ENCODE results near the gene SETD5. TPM values are rescaled to one million over a fixed set of nuclear protein-coding genes. Genes with fewer than 3 reads are reported as not detected.
A peak's percentile ranks its signal among the peaks of the same experiment; 100 is the strongest.

SETD5 gene
- total RNA-seq, 1 experiment from 2014 or later: 18.4 TPM

- Histone ChIP-seq H3K36me3 (peaks cover 66% of the 10 kb centered on the region), H3K27me3 (no peaks in the 10 kb centered on the region), H3K9me3 (no peaks in the 10 kb centered on the region), H3K4me3 (no peak overlapping the region)
- no peak for DNase-seq
These were observed 12.0 kb upstream of the SETD5 start for GRCh38 chr3:9385187-9386077.

DNA sequence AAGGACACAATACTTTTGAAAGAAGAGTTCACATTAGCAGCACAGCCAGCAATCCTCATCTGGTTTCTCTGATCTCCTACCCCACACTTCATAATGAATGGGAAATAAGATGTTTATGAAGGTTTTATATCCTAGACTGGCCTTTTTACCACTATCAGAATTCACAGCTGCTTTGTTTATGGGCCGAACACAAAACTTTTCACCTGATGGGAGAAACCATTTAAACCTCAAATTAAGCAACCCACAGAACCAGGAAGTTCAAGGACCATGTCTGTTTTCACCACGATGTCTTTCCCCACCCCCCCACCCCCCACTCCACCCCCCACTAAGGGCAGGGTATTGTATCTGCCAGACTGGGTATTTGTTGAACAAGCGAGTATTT is 11.3 kb upstream of the SETD5 start:
- peaks cover 70% of the 10 kb centered on the region for H3K36me3 ChIP-seq
- H3K9me3 ChIP-seq: no peaks in the 10 kb centered on the region
- no peak for DNase-seq
- no peak overlapping the region for H3K4me3 ChIP-seq
- no peaks in the 10 kb centered on the region for H3K27me3 ChIP-seq

- peaks cover 72% of the 10 kb centered on the region for H3K36me3 ChIP-seq
- H3K9me3 ChIP-seq: no peaks in the 10 kb centered on the region
- no peak for DNase-seq
- no peaks in the 10 kb centered on the region for H3K27me3 ChIP-seq
- no peak overlapping the region for H3K4me3 ChIP-seq
These were observed 10.7 kb upstream of the SETD5 start for GRCh38 chr3:9386501-9387321.

DNA sequence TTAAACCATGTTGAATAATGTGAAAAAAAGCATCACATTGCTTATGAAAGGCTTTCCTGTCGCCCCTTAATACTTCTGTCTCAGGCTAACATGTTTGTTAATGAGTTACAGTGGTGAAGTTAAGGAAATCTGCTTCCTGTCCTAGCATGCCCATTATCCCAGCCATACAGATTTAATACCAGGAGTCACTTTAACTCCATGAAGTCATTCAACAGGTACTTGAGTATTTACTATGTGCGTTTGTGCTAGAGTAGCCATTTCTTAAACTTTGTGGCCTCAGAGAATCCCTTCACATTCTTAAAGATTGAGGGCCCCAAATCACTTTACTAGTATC is 10.1 kb upstream of the SETD5 start:
- Histone ChIP-seq H3K36me3 (peaks cover 77% of the 10 kb centered on the region), H3K27me3 (no peaks in the 10 kb centered on the region), H3K9me3 (no peaks in the 10 kb centered on the region), H3K4me3 (no peak overlapping the region)
- DNase-seq: no peak

DNA sequence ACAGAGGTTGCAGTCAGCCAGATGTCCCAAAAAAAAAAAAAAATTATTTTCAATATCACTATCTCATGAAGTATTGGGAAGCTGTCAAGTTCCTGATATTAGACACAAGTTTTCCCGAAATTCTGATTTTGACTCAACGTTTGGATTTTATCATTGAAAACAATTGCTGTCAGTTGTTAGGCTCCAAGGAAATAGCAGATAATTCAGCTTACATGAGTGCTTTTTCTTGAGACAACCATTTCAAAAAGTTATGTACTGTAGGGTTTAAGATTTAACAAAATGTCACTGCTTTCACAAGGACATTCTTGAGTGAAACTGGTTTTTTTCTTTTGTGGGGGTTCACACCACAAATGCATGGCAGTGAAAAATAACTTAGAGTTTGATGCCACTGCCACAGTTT is 9.3 kb upstream of the SETD5 start:
- H3K9me3 ChIP-seq: no peaks in the 10 kb centered on the region
- H3K27me3 ChIP-seq: no peaks in the 10 kb centered on the region
- H3K36me3 ChIP-seq: peaks cover 84% of the 10 kb centered on the region
- no peak overlapping the region for H3K4me3 ChIP-seq
- DNase-seq: no peak

GRCh38 chr3:9388562-9389272 is 8.7 kb upstream of the SETD5 start:
- Histone ChIP-seq H3K4me3 (no peak overlapping the region), H3K9me3 (no peaks in the 10 kb centered on the region), H3K27me3 (no peaks in the 10 kb centered on the region), H3K36me3 (peaks cover 88% of the 10 kb centered on the region)
- no peak for DNase-seq

GRCh38 chr3:9390265-9390888 is 7.0 kb upstream of the SETD5 start:
- H3K9me3 ChIP-seq: no peaks in the 10 kb centered on the region
- peaks cover 87% of the 10 kb centered on the region for H3K36me3 ChIP-seq
- no peak for DNase-seq
- no peak overlapping the region for H3K4me3 ChIP-seq
- H3K27me3 ChIP-seq: no peaks in the 10 kb centered on the region

DNA sequence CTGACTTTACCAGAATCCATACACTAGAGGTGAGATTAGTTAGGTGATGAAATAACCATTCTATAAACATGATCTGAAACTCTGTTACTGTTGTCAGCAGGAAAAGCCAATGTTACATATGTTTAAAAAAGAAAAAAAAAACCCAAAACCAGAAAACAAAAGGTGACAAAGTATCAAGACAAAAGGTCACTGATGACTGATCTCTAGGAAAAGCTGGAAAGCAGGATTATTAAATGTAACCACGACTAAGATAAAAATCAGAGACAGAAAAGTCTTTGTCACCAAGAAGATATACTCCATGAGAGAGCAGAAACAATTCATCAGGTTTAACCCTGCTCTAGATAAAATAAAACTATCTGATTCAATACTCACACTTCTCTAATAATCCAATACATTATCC is 5.4 kb upstream of the SETD5 start:
- Histone ChIP-seq H3K9me3 (no peaks in the 10 kb centered on the region), H3K36me3 (peaks cover 78% of the 10 kb centered on the region)
- no peak for DNase-seq

GRCh38 chr3:9395570-9396300 is 1.7 kb upstream of the SETD5 start:
- peak overlapping the region; percentile 68 for H3K4me3 ChIP-seq
- DNase-seq: no peak
- H3K36me3 ChIP-seq: peaks cover 52% of the 10 kb centered on the region
- no peaks in the 10 kb centered on the region for H3K27me3 ChIP-seq
- H3K9me3 ChIP-seq: no peaks in the 10 kb centered on the region

More for the DNA sequence above, 5.4 kb upstream of the SETD5 start:
- Histone ChIP-seq H3K27me3 (no peaks in the 10 kb centered on the region), H3K4me3 (no peak overlapping the region)

DNA sequence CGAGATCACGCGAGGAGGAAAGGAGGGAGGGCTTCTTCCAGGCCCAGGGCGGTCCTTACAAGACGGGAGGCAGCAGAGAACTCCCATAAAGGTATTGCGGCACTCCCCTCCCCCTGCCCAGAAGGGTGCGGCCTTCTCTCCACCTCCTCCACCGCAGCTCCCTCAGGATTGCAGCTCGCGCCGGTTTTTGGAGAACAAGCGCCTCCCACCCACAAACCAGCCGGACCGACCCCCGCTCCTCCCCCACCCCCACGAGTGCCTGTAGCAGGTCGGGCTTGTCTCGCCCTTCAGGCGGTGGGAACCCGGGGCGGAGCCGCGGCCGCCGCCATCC is 1.1 kb upstream of the SETD5 start:
- H3K4me3 ChIP-seq: peak overlapping the region; percentile 68

DNA sequence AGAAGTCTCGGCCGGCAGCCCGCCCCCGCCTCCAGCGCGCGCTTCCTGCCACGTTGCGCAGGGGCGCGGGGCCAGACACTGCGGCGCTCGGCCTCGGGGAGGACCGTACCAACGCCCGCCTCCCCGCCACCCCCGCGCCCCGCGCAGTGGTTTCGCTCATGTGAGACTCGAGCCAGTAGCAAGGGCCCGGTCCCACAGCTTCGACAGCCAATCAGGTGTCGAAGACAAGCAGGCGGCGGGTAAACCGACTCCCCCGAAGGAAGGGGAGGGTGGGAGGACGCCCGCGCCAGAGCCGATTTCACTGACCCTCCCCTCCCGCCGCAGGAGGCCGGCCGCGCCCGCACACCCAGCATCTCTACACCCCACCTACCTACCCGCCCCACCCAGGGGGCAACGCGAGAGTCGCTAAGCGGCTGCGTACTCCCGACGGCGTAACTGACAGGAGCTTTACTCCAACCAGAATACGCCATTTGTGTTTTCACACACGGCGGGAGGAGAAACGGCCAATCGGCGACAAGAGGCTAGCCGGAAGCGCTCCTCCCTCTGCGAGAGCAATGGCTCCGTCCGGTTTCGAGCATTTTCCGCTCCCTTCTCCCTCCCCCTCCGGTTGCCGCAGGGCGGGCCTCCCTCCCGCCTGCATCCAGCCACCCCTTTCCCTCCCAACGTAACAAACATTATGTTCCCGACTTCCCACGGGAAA is 633 bp upstream of the SETD5 start:
- peak overlapping the region; percentile 68 for H3K4me3 ChIP-seq
- no peaks in the 10 kb centered on the region for H3K27me3 ChIP-seq
- no peaks in the 10 kb centered on the region for H3K9me3 ChIP-seq
- H3K36me3 ChIP-seq: peaks cover 44% of the 10 kb centered on the region
- peak; percentile 98 for DNase-seq

More for the DNA sequence above, 1.1 kb upstream of the SETD5 start:
- Histone ChIP-seq H3K27me3 (no peaks in the 10 kb centered on the region), H3K9me3 (no peaks in the 10 kb centered on the region), H3K36me3 (peaks cover 49% of the 10 kb centered on the region)
- DNase-seq: peak; percentile 93

- Histone ChIP-seq H3K36me3 (peaks cover 30% of the 10 kb centered on the region), H3K4me3 (peak overlapping the region; percentile 85), H3K9me3 (no peaks in the 10 kb centered on the region), H3K27me3 (no peaks in the 10 kb centered on the region)
- peak; percentile 43 for DNase-seq
These were observed 688 bp downstream of the SETD5 start for GRCh38 chr3:9397906-9398699.

- Histone ChIP-seq H3K9me3 (no peaks in the 10 kb centered on the region), H3K36me3 (peaks cover 24% of the 10 kb centered on the region), H3K4me3 (peak overlapping the region; percentile 85), H3K27me3 (no peaks in the 10 kb centered on the region)
- DNase-seq: no peak
These were observed 1.4 kb downstream of the SETD5 start for GRCh38 chr3:9398700-9399336.

DNA sequence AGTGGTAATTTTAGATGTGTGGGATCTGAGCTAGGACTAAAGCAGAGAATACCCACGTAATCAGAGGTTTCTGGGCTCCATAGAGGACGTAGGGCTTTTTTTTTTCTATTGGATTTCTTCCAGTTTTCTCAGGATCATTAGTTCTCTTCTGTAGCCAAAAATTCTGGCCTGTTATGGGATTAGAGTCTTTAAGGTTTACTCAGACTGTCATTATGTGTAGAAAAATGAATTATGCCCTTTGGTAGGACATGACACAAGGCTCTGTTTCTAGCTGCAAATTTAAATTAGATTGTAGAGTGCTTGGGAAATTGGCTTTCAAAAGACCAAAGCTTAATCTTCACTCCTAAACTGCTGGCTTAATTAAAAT is 1.9 kb downstream of the SETD5 start:
- H3K9me3 ChIP-seq: no peaks in the 10 kb centered on the region
- no peak for DNase-seq
- H3K27me3 ChIP-seq: no peaks in the 10 kb centered on the region
- peaks cover 19% of the 10 kb centered on the region for H3K36me3 ChIP-seq
- peak overlapping the region; percentile 85 for H3K4me3 ChIP-seq

DNA sequence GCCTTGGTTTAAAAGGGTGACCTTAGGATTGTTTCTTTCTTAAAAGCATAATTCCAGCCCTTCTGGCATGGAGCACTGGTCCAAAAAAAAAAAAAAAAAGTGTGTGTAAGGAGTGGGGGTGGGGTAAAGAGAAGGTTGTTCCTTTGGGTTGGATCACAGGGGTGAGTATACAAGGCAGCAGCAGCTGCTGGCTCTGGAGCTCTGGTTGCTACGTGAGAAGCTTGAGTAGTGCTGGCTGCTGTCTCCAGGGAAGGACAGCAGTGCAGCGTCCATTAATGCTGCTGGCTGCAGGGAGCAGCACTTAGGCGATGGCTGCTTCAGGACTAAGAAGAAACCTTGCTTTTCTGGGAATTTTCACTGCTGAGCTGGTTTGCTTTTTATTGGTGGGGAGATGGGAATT is 2.3 kb downstream of the SETD5 start:
- Histone ChIP-seq H3K9me3 (no peaks in the 10 kb centered on the region), H3K27me3 (no peaks in the 10 kb centered on the region), H3K4me3 (peak overlapping the region; percentile 85), H3K36me3 (peaks cover 15% of the 10 kb centered on the region)
- DNase-seq: peak; percentile 82

Data from MG63 (cell line).